NCI-H2107 treated with DMSO at 0.1 percent for 48 hours (cell line): ENCODE data around the gene CCDC175.

Source experiments
- DNase-seq: peaks from one replicate; lab custom pipeline; 2025; ENCODE audit not compliant: unreplicated experiment; lab: John Stamatoyannopoulos, UW

CCDC175 gene

DNA sequence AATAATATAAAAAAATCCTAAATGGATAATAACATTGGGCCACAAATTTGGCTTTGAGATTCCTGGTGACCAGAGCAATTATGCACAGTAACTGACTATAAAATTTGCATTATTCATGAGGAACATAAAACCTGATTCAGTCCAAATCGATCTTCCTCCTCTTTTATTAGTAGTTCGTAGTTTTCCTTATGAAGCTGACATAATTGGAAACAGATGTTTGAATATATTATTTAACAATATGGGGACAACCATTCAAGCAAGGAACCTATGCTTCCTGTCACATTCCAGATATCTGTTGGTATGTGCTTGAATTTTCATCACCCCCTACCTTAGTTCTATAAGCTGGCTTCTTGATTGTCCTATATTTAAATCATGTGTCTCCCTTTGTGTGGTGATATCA, 34.9 kb downstream of the CCDC175 start:
- no peak for DNase-seq

DNA sequence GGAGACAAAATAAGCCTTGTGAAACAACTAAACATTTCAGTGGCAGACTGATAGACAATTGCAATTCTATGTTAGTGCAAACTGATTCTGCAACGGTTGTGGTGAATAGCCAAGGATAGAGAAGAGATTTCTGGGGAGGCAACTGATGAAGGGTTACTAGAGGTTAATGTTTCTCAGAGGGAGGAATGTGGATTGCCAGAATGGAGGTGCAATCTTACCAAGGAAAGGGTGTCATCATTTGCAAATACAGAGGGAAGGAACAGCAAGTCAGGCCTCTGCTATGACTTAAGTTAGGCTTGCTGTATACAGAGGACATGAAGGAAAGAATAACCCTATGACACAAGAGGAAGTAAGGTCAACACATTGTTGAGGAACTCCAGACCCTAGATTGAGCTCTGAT, 35.8 kb downstream of the CCDC175 start:
- no peak for DNase-seq

DNA sequence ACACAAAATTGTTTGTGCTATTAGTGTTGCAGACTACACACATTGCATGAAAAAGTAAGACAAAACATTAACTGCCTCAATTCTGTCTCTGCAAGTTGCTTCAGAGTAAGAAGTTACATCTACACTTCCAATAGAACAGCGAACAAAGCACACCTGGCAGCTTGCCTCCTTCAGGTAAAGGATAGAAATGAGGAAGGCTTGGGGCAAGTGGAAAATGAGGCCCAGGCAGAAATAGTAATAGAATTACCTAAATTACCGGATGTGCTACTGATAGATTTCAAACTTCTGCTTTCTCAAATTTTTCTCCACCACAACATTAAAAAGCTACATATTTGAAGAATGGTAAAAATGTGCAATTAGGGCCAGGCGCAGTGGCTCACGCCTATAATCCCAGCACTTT, 37.7 kb downstream of the CCDC175 start:
- DNase-seq = no peak

DNA sequence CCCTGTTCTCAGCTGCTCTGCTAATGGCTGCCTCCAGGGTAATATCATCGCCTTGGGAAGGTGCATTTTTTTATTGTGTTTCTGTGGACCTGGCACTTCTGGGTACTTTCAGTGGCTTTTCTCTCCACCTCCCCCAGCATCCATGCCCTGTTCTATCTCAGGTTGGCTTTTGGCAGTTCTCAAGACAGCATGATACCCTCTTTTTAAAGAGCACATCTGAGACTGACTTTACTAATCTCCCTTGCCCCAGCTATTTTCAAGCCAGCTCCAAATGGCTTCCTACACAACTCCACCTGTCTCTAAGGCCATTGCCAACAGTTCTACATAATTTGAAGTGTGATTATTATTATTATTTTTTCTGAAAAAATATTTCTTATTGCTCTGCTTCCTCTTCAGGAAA, 39.1 kb downstream of the CCDC175 start:
- DNase-seq = no peak

DNA sequence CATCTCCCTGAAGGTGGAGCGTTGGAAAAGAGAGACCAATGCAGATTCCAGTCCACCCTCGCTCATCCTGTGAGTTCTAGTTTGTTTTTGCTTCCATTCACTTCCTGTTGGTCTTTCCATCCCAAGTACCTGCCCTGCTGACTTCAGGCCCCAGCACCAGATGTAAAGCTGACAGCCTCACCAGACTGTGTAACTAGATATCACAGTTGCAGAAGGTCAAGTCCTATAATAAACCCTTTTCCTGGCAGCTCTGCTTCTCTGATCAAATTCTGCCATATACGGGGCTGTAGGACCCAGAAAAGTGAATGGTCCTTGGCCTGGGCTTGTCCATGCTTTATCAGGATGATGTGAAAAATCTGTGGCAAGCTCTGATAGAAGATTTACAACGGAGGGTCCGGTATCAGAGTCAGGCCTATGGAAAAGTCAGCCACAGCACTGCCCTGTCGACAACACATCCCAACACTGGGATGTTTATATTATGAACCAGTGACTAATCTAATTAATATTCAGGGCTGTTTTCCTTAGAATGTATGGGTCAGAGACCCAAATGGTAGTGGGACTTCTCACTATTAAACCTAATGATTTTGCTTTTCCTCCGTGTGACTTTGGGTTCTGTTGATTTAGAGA, 42.1 kb downstream of the CCDC175 start:
- DNase-seq = peak; percentile 67

DNA sequence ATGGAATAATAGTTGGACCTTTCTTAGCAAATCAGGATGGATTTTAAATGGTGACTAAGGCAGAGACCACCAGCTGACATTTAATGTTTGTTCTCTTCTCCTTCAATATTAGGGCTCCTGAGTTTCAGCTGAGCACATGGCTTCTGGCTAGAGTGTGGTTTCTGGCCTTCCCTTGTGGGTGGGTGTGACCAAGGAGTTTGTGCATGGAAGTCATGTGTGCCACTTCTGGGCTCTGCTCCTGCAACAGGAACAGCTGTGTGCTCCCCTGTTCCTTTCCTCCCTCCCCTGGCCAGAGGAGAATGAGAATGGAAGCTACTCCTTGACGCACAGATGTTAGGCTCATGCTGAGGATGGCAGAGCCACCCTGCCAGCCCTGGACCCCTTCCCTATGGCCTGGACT, 44.2 kb downstream of the CCDC175 start:
- no peak for DNase-seq

DNA sequence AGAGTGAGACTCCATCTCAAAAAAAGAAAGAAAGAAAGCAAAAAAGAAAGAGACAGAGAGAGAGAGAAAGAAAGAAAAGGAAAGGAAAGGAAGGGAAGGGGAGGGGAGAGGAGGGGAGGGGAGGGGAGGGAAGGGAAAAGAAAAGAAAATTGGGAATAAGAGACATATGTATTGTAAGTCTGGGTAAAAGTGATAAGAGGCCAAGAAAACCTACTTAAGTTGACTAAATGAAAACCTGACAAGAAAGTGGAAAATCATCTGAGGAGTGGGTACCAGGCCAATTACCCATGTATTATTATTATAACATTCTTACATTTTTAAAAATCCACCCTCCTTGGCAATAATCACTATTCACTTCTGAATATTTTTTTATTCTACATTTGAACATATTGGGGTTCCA, 46.3 kb downstream of the CCDC175 start:
- DNase-seq = no peak

DNA sequence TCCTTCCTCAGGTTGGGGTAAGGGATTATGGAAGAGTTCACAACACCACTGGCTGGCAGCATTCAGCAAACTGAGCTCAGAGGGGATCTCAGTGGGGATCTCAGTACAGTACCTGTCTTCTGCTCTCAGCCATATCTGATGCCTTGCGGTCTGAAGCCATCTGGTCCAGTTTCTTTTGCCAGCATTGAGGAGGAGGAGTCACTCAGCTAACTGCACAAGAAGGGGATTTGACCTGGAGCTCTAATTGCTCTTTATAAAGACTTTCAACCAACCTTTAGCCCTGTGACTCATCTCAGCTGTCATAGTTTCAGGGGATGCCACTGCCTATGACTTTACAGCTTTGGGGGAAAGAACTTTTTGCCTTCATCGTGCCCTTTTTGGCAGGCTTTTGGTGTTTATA, 47.4 kb downstream of the CCDC175 start:
- DNase-seq = no peak

DNA sequence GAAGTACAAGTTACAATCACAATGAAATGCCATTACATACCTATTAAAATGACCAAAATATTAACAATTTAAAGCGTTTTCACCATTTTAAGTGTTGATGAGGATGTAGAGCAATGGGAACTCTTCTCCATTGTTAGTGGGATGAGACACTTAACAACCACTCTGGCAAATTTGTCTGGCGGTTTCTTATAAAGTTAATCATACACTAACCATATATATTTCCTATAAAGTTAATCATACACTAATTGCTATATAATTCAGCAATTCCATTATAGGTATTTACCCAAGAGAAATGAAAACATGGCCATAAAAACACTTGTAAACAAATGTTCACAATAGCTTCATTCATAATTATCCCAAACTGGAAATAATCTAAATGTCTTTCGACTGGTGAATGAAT, 56.4 kb downstream of the CCDC175 start:
- DNase-seq = no peak

DNA sequence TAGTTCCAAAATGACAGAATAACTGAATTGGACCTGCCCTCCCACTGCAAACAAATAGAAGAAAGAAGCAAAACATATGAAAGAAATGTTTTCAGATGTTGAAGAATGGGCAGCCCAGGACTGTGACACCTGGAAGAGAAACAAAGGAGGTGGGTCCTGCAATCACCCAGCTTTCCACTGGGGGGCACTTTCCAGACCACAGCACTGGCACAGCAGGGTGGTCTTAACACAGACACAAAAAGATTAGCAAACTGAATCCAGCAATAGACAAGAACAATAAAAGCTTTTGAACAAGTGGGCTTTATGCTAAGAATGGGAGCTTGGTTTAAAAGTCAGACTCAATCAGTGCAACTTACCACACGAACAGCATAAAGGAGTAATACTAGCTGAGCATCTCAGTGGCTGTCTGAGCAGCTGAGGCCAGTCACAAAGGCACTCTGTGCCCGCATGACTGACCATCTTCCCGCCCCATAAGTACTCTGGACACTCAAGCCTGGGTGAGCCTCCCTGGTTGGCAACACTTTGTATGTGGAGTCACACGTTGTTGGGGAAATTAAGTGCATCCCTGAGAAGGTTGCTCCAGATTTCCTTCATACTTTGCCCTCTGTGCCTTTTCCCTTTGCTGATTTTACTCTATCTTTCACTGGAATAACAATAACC, 64.6 kb downstream of the CCDC175 start:
- peak; percentile 74 for DNase-seq

DNA sequence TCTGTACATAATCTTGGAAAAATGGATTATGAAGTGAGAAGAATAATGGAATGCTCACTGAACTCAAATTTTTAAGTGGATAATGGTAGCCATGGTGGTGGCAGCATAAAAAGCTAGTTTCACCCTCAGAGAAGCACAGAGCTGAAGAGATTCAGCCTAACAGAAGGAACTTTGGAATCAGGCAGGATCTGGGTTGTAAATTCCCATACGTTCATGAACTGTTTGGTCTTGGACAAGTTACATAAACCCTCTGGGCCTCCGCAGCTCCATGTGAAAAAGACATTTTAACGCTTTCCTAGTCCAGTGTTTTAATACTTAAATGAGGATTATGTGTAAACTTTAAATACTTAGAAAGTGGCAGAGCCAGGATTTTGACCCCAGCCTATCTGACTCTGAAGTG, 65.6 kb downstream of the CCDC175 start:
- no peak for DNase-seq

DNA sequence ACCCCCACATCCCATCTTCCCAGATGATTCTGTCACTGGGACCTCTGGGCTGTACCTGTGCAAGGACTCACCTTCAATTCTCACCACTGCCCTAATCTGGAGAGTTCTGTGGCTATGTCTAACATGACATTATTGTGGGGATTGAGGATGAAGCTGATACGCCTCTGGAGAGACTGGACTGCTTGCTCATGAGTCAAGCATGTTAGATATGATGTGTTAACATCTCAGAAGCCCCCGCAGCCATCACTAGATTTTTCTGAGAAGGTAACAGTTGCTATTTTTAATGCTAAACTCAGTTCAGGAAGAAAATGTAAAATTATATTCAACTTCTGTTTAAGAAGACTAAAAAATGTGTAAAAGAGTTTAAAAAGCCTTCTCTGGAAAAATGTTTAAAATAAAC, 66.6 kb downstream of the CCDC175 start:
- no peak for DNase-seq

DNA sequence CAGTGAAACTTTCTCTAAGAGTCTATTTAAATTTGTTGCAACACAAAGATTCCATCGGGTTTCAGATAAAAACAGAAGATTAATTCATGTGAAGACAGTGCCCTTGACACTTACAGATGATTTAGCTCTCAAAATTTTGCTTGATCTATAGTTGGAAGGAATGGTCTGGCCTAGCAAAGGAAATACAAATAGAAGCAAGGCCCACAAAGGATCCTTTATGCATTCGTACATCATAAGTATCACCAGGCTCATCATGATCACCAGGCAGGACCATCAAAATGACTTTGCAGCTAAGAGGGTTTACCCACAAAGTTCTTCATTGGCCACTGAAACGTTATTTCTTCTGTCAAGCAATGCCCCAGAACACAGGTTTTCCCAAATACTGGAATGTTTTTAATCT, 67.5 kb downstream of the CCDC175 start:
- no peak for DNase-seq

DNA sequence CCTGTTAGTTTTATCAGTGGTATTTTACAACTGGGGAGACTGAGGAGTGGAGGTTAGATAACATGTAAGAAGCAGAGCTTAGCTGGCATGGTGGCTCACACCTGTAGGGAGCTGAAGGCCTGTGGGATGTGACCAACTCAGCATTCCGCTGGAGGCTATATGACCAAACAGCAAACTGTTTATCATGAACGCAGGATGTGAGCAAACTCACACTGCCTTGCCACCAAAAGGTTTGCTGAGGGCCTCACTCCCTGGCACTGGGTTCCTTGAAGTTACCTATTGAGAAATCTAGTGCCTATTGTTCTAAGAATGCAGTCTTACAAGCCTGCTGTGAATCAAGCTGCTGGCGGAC, 68.9 kb downstream of the CCDC175 start:
- no peak for DNase-seq

DNA sequence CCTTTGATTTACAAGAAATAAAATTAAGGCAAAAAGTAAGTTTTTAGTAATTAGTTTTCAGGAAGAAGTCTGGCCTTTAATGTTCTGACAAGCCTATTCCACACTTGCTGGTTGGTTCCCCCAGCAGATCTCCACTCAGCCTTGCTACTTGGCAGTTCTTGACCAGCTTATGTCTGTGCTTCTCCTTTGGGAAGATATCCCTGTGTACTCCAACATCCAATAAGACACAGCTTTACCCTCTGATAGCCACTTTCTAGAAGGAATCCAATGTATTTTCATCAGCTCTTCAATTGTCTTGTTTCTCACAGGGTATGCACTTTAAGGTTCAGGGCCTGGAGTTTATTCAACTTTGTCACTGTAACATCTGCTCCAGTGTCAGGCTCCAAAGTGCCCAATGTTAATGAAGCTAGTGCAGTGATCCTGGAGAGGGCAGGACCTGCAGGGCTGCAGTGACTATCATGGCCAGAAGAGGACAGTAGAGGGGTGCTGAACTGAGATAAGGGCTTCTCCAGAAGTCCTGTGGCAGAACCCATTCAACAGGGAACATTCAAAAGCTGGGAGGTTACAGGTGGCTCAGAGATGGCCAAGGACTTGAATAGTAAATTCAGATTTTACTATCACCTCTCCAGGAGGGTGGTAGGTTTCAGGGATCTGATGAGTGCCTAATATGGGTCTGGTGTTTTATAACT, 69.4 kb downstream of the CCDC175 start:
- DNase-seq = peak; percentile 99

DNA sequence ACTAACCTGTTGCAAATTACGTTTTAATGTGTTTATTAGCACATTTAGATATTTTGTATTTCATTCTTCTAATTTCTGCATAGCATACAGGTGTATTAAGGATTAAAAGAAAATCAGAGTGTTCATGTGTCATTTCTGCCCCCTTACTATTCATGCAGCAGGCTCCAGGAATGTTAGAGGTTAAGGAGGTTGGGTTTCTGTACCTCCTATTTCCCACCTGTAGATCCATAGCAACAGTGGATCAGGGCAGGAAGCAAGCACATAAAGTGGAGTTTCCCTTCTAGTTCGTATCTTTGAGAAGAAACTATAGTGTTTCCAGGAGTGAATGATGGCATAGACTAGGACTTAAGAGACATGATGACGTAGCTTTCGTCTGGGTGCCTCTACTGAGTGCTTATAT, 73.4 kb downstream of the CCDC175 start:
- no peak for DNase-seq

DNA sequence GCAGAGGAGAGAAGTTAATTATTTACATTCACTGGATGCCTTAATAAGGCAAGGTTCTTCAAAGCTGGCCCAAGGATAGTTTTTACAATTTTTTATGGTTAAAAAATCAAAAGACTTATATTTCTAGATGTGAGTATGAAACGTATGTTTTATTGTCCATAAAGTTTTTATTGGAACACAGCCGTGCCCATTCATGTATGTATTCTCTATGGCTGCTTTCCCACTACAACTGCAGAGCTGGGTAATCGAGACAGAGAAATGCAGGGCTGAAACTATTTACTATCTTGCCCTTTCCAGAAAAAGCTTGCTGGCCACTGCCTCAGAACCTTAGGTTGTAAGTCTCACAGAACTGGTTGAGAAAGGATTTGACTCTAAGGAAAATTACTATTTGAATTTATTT, 75.9 kb downstream of the CCDC175 start:
- DNase-seq = no peak

DNA sequence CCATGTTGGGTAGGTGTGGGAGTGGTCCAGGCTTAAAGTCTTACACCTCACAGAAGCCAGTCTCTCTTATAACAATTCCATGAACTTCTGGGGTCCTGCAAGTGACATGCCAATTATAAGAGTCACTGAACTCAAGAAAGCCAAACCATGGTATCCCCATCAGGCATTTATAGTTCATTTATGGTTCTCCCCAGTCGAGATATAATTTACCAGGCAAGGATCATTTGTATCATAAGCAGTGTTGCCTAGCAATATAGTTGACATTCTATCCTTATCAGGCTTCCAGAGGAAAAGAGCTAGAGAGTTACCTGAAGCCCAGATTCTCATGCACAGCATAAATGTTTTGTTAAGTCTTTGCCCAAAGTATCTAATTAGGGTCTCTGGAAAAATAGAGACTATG, 84.2 kb downstream of the CCDC175 start:
- no peak for DNase-seq

DNA sequence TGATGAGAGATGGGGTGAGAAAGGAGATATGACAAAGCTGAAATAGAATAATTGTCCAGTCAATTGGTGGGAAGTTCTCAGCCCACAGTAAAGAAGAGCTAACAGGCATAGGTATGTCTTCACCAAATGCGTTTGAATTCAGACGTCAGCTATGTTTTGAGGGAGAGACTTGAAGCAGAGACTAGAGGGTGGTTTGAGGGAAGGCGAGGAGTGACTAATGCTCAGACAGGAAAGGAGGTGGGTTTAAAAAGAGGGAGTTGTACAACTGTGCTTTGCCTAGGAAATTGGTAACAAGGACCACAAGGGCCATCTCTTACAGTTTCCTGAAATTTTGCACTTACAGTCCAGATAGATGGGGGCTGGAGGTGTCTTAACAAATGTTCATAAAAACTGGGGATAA, 85.9 kb downstream of the CCDC175 start:
- DNase-seq = no peak

DNA sequence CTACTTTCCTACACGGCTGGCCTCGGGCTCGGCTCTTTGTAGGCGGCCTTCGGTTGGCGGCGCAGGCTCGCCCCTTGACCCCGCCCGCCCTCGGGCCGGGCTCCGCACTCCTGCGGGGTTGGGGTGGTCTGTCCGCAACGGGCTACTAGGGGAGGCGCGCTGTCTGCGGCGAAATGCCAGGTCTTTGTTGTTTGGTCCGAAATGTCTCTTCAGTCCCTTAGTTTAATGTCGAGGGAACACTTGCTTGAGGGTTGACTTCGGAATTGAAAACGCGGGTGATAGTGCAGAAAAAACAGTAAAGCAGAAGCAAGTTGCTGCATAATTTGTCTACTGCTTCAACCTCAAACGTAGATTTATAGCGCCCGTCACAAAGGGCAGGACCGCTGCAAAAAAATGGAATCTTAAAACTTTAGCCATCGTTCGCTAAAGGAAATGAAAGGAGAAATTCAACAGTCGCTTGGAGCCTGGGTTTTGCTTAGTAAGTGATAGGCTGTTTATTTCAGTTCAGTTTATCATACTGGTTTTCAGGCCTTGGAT, 91.9 kb downstream of the CCDC175 start:
- DNase-seq = no peak

DNA sequence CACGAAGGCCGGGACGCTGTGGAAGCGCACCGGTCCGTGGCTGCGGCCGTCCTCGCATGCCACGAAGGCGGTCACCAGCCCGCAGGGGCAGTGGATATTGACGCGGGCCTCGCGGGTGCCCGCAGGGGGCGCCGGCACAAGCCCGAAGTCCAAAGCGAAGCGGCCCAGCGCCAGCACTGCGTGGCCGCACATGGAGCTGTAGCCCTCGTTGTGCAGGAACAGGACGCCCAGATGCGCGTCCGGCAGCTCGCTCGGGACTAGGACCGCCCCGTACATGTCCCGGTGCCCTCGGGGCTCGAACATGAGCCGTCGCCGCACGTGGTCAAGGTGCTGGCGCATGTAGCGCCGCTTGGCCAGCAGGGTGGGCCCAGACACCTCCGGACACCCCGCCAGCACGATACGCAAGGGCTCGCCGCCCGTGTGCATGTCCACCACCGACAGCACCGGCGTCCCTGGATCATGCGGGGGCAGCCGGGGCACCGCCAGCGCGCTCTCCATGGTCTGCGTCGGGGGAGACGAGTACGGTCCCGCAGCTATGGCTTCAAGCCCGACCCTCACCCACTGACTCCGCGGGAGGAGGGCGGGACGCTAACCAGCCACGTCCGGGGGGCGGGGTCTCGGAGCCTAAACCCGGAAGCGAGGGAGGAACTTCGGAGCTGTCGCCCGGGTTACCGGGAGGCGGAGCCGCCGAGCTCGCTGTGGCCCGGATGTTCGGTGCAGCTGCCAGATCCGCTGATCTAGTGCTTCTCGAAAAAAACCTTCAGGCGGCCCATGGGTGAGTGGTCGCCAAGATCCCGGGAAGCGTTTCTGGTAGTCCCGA, 92.6 kb downstream of the CCDC175 start, which contains the start of the genes JKAMP and L3HYPDH:
JKAMP (plus strand) TSS at position 699 of the 820 bp plus-strand sequence; CDS start at position 772, 73 bp downstream.
L3HYPDH (minus strand) TSS at position 590 of the 820 bp plus-strand sequence; CDS start at position 498, 92 bp downstream.
- peak; percentile 97 for DNase-seq
